Renal cortex interstitium (tissue), 11 donors: ENCODE measurements around the gene IPO8. TPM values are rescaled to one million over a fixed set of nuclear protein-coding genes. Genes with fewer than 3 reads are reported as not detected.
"Not testable (repeated sequence)": the region's sequence is repeated elsewhere in the genome, so short reads cannot be mapped to it uniquely, and the experiment has no call there.

Experiments
- DNase-seq, 11 donors: peaks; one replicate each; pipeline ENCODE4 v3.0.0-alpha.2; 2013; ENCODE audit warnings: low read depth in 9 of 11, low spot score in 4 of 11; ENCODE audit errors: extremely low read depth in 1 of 11
- polyA plus RNA-seq, 3 donors: library from polyadenylated mRNA; unstranded; fragments of 120-200 nt; gene quantifications; one replicate each; pipeline ENCODE4 v1.2.1, GENCODE V29; 2013; ENCODE audit not compliant: insufficient read length in 3 of 3

Gene IPO8
- polyA plus RNA-seq, 3 donors, result 57.5 to 62.8 (median 58.6) TPM

DNA sequence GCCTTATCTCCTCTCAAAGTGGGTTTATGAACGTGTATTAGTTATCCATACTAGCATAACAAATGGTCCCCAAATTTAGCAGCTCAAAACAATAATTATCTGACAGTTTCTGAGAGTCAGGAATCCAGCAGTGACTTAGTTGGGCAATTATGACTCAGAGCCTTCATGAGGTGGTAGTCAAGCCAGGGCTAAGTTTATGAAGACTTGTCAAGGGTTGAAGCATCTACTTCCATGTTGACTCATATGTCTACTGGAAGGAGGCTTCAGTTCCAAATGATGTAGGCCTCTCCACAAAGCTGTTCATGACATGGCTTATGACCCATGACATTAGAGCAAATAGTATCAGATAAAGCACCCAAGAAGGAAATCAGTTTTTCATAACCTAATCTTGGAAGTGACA is 73.2 kb downstream of the IPO8 start:
- no peak for DNase-seq

DNA sequence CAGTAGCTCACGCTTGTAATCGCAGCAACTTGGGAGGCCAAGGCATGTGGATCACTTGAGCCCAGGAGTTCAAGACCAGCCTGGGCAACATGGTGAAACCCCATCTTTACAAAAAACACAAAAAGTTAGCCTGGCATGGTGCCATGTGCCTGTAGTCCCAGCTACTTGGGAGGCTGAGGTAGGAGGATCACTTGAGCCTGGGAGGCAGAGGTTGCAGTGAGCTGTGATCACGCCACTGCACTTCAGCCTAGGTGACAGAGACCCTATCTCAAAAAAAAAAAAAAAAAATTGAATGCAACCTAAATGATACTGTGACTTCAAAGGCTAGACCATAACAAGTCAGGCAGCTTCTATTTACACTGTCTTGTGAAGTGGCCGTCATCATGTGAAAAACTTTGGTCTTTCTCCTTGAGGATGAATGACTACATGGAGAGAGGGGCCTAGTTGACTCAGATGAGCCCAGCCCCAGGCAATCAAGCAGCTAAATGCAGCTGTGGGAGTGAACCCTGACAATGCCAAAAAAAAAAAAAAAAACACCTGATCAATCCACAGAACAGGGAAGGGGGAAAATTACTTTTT is 73.9 kb downstream of the IPO8 start:
- not testable (repeated sequence) for DNase-seq

DNA sequence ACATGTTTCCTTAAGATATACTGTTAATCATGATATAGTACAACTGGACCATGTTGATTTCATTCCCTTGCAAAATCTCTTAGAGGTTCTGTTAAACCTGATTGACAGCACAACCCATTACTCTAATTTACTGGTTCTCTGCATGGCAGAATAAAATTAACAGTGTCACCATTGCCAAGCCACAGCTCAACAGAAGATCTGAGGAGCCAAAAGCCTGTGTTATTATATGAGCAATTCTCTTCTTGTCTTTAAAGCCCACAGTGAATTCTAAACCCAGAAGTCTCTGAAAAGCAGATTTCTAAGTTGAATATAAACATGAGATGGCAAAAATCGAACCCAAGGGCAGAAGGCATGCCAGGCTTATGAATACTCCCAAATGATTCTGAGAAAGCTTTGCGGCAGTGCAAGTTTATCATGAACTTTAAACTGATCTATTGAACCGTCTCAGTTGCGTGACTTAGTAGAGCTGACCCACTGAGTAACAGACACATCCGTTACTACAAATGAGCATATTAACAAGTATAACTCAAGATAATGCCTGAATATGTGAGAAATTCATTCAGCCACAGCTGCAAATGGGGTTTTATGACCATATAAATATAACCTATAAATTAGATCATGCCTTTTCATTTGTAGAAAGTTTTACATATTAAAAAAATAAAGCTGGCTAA is 78.2 kb downstream of the IPO8 start:
- DNase-seq, result no peak

DNA sequence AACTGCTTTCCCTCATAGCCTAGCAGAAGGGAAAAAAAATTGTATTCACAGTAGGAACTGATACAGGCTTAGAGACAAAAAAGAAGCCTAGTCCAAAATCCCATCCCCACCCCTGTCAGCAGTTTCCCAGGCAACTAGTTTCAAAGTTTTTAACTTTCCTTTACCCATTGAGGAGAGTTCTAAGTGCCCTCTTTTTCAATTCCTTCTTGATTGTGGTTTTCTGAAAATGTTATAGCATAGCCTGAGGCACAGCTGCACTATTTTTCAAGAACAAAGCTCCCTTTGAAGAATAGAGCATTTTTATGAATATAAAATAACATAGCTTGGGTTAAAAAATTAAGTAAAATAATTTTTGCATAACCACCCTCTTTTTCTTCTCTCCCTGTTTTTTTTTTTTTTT is 81.6 kb downstream of the IPO8 start:
- no peak for DNase-seq

DNA sequence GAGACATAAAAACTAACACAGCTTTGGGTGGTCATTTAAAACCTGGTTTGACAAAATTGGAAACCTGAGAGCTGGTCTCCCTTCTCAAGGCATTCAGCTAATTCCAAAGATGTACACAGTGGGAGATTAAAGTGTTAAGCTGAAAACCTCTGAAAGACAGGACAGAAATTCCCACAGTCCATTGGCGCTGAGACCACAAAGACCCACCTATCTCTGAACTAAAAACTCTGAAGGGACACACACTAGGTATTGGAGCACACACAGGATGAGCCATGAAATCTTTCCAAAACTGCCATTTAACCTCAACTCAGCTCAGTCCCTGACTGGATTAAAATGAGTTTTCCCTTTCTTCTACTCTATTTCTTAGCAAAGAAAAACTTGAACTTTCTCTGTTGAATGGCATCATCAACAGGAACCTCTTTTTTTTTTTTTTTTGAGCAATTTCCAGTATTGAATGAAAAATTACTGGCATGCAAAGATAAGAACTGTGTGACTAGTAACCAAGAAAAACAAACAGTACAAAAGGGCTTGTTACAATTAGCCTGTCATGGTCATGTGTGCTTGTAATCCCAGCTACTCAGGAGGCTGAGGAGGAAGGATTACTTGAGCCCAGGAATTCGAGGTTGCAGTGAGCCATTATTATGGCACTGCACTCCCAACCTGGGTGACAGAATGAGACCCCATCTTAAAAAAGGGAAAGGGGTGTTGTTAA is 82.4 kb downstream of the IPO8 start:
- no peak for DNase-seq

DNA sequence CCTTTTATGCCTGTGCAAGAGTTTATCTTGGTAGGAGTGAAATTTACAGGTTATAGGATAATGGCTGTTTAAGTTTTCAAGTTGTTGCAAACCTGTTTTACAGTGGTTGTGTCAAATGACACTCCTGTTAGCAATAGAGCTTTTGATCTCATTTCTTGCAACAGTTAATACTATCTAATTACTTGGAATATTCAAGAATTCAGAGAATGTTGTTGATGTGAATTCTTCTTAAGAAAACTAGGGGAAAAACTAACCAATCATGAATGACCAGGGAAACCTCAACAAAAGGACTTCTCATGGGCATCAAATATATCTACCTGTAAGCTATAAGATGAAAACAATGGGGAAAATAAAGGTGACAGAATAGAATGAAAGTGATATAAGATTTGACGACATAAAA is 85.0 kb downstream of the IPO8 start:
- DNase-seq, result no peak

DNA sequence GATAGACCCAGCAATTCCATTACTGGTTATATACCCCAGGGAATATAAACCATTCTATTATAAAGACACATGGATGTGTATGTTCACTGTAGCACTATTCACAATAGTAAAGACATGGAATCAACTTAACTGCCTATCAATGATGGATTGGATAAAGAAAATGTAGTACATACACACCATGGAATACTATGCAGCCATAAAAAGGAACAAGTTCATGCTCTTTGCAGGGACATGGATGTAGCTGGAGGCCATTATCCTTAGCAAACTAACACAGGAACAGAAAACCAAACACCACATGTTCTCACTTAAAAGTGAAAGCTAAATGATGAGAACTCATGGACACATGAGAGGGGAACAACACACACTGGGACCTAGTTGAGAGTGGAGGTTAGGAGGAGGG is 85.8 kb downstream of the IPO8 start:
- not testable (repeated sequence) for DNase-seq

DNA sequence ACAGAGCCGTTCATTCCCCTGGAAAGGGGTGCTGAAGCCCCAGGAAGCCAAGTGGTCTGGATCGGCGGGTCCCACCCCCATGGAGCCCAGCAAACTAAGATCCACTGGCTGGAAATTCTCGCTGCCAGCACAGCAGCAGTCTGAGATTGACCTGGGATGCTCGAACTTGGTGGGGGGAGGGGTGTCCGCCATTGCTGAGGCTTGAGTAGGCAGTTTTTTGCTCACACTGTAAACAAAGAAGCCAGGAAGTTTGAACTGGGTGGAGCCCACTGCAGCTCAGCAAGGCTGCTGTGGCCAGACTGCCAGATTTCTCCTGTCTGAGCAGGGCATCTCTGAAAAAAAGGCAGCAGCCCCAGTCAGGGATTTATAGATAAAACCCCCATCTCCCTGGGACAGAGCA is 91.4 kb downstream of the IPO8 start:
- DNase-seq, result not testable (repeated sequence)

DNA sequence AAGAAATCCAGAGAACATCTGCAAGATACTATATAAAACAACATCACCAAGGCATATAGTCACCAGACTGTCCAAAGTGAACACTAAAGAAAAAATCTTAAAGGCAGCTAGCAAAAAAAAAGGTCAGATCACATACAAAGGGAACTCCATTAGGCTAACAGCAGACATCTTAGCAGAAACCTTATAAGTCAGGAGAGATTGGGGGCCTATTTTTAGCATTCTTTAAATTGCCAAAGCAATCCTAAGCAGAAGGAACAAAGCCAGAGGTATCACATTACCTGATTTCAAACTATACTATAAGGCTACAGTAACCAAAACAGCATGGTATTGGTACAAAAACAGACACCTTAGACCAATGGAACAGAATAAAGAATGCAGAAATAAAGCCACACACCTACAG is 92.5 kb downstream of the IPO8 start:
- no peak for DNase-seq

DNA sequence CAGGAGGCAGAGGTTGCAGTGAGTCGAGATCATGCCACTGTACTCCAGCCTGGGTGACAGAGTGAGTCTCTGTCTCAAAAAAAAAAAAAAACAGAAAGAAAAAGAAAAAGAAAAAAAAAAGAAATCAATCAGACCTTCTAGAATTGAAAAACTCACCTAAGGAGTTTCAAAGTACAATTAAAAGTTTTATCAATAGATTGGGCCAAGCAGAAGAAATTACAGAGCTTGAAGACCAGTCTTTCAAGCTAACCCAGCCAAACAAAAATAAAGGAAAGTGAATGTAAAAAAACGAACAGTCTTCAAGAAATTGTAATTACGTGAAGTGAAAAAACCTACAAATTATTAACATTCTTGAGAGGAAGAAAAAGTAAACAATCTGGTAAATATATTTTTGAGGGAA is 93.0 kb downstream of the IPO8 start:
- no peak for DNase-seq

DNA sequence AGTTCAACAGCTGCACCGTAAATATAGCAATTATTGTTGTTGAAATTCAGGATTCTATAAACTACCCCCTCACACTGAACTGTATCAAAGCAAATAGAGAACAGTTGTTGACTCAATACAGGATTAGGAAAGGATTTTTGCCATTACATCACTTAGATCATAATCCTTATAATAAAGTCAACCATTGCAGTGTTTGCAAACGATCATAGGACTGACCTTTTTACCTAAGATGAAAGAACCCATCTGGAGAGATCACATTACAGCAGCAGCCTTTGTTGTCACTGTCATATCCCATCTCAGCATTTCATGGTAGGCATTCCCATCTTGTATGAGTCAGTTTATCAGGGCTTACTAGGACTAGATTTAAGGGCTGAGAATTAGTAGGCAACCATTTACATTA is 96.1 kb downstream of the IPO8 start:
- no peak for DNase-seq

DNA sequence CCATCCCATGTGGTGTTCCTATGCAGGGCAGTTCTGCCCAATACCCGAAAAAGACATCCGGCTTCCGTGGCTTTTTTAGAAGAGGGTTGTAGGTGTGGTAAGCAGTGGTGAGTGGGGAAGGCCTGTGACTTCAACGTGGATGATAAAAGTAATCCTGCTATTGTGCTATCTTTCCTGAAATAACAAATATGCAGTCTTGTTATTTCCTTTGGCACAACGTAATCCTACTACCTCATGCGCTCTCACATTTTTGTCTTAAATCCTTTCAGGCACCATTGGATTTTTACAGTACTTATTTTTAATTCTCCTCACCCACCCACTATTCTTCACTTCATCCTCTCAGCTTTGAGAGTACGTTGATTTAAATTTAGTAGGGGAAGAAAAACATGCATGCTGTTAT is 96.8 kb downstream of the IPO8 start:
- DNase-seq, result no peak

DNA sequence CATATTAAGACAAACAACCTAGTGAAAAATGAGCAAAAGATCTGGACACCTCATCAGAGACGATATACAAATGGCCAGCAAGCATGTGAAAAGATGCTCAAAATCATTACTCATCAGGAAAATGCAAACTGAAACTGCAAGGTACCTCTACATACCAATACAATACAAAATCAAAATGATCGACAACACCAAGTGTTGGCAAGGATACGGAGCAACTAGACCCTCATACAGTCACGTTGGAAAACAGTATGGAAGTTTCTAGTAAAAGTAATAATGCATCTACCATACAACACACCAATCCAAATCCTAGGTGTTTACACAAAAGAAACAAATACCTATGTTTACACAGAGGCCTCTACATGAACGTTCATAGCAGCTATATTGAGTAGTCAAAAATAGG is 99.9 kb downstream of the IPO8 start:
- no peak for DNase-seq

DNA sequence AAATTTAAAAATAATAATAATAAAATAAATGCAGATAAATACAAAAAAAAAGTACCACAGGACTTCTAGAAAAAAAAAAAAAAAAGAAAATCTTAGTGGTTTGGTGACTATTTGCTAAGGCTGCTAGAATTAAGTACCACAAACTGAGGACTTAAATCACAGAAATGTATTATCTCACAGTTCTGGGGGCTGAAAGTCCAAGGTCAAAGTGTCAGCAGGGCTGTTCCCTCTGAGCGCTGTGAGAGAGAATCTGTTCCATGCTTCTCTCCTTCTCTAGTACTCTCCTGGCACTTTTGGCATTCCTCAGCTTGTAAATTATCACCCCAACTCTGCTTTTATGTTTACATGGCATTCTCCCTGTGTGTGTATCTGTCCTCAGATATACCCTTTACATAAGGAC is 101.2 kb downstream of the IPO8 start:
- DNase-seq, result no peak

DNA sequence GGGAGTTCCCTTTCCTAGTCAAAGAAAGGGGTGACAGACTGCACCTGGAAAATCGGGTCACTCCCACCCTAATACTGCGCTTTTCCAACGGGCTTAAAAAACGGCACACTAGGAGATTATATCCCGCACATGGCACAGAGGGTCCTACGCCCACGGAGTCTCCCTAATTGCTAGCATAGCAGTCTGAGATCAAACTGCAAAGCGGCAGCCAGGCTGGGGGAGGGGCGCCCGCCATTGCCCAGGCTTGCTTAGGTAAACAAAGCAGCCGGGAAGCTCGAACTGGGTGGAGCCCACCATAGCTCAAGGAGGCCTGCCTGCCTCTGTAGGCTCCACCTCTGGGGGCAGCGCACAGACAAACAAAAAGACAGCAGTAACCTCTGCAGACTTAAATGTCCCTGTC is 107.1 kb downstream of the IPO8 start:
- not testable (repeated sequence) for DNase-seq

DNA sequence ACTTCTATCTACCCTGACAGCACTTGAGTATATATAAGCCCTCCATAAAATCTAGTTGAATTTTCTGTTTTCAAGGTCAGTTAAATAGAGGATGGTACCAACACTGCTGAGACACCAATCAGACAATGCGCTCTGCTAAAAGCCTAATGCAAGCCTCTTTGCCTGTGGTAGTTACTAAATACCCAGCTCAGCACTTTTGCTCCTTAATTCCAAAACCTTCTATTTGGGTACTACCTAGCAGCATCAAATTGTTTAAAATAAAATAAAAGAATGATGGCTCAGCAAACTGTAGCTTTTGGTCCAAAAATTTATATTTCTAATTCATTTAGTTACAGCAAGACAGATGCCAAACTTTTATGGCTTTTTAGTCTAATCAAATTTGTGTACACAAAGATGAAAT is 107.9 kb downstream of the IPO8 start:
- DNase-seq, result no peak

DNA sequence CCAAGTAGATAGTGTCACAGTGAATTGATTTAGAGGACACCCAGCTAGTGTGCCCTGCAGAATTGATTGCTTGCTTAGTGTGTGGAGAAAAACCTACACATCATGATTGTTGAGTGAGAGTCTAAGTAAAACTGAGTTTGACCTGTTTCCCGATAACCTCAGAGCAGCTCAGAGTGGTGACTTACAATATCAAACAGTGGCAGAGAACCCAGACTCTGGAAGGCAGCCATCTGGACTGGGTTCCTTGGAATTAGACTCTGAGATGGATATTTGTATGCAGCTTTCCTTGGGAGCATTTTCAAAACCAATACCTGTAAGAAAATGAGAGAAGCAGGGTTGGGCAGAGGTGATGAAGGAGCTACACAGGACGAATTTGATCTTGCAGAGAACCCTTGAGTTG is 109.8 kb downstream of the IPO8 start:
- DNase-seq, result no peak

DNA sequence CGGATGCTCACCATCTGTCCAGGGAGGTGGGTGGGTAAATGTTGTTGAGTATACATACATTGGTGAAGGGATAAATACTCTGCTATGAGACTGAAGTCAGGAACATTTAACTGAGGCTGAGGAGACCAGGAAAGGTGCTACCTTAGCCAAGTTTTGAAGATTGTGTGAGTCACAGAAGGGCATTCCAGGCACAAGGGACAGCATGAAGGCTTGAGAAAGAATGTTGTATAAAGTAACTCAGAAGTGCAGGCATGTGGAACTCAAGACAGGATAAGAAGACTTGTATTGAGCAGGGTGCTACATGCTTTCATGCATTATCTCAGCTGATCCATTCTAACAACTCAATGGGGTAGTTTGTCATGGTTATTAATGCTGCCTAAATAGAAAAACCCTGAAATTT is 112.7 kb downstream of the IPO8 start:
- no peak for DNase-seq

DNA sequence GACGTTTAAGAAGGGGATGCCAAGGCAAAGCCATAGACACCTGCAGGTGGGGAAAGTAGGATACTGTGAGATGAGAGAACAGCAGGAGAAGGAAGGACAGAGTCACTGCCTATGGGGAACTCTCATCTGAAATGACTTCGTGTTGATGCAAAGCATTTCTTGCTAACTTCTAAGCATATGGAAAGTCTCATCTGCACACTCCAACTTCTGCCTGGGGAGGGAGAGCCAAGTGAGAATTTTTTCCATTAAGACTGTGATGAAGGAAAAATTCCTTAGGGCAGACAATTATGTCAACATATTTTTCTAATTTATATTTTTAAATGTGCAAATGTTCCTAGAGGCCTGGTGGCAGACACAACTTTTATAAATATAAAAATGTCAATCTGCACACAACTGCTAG is 115.3 kb downstream of the IPO8 start:
- peak in 10 of 11 donors; percentile 6 to 48 (median 24) for DNase-seq
